Fibroblast of lung (primary cell): Measurements from ENCODE around the gene XYLT1. TPM values are rescaled to one million over a fixed set of nuclear protein-coding genes. Genes with fewer than 3 reads are reported as not detected.

Experiments used
- DNase-seq, 2 donors: peaks; one replicate each; pipeline versions ENCODE4 v3.0.0 to v3.0.0-alpha.2; 2010; ENCODE audit warnings: low read depth in 2 of 2
- H2AFZ ChIP-seq: 2 replicates; pipeline ENCODE4 v1.5.1; 2012; ENCODE audit warnings: low read length, control low read depth, inconsistent platforms
- H3K27ac ChIP-seq: 2 replicates; pipeline ENCODE4 v1.5.1; 2011; ENCODE audit warnings: low read length, control low read depth; ENCODE audit not compliant: insufficient read depth
- H3K27me3 ChIP-seq: 2 replicates; pipeline ENCODE4 v1.5.1; 2011; ENCODE audit warnings: mild to moderate bottlenecking, low read length; ENCODE audit not compliant: control insufficient read depth, insufficient read depth
- H3K36me3 ChIP-seq: 2 replicates; pipeline ENCODE4 v1.5.1; 2011; ENCODE audit warnings: low read length; ENCODE audit not compliant: control insufficient read depth, insufficient read depth
- H3K4me1 ChIP-seq: 2 replicates; pipeline ENCODE4 v1.5.1; 2011; ENCODE audit warnings: low read length; ENCODE audit not compliant: control insufficient read depth, insufficient read depth; ENCODE audit errors: extremely low read depth
- H3K4me2 ChIP-seq: 2 replicates; pipeline ENCODE4 v1.5.1; 2011; ENCODE audit warnings: low read length, control low read depth; ENCODE audit not compliant: insufficient read depth; ENCODE audit errors: extremely low read depth
- H3K4me3 ChIP-seq, 4 experiments: fragments of 200-600 bp in 1 of 4; sonication (generic) in 1 of 4; replicated peaks in 1 of 4; 2 replicates each; pipeline ENCODE4 v1.5.1; 2011 to 2016; ENCODE audit warnings: low read length in 4 of 4, low read depth in 3 of 4, mild to moderate bottlenecking in 3 of 4, control low read depth in 2 of 4, inconsistent platforms in 1 of 4, mixed read lengths in 1 of 4; ENCODE audit not compliant: insufficient read depth in 1 of 4; ENCODE audit errors: control extremely low read depth in 1 of 4
- H3K79me2 ChIP-seq: 2 replicates; pipeline ENCODE4 v1.5.1; 2012; ENCODE audit warnings: mild to moderate bottlenecking, low read length, inconsistent platforms; ENCODE audit not compliant: control insufficient read depth, insufficient read depth
- H3K9ac ChIP-seq: 2 replicates; pipeline ENCODE4 v1.5.1; 2011; ENCODE audit warnings: mild to moderate bottlenecking, low read length, control low read depth; ENCODE audit not compliant: insufficient read depth
- H3K9me3 ChIP-seq: 2 replicates; pipeline ENCODE4 v1.5.1; 2012; ENCODE audit warnings: low read depth, low read length; ENCODE audit not compliant: control insufficient read depth, insufficient read depth
- H4K20me1 ChIP-seq: 2 replicates; pipeline ENCODE4 v1.5.1; 2011; ENCODE audit warnings: low read length; ENCODE audit not compliant: control insufficient read depth, insufficient read depth; ENCODE audit errors: extremely low read depth
- EZH2 ChIP-seq: IDR thresholded peaks from 2 replicates; pipeline ENCODE4 v1.5.1; 2012; ENCODE audit warnings: low read length, control low read depth, mild to moderate bottlenecking; ENCODE audit errors: missing control alignments
- polyA plus RNA-seq, 2 donors: library from polyadenylated mRNA; depleted of rRNA in 1 of 2; stranded (reverse) in 1 of 2; unstranded in 1 of 2; fragments of >200 nt; gene quantifications; 2 replicates each; pipeline ENCODE4 v1.2.1, GENCODE V29; 2011 to 2012; ENCODE audit warnings: missing spikeins in 1 of 2
- total RNA-seq: library from RNA; depleted of rRNA; stranded (reverse); fragments of >200 nt; gene quantifications from 2 replicates; pipeline ENCODE4 v1.2.1, GENCODE V29; 2014
- TF ChIP-seq, protein P1 (sequence below), 2 donors: IDR thresholded peaks in 1 of 2; conservative IDR thresholded peaks in 1 of 2; 1 replicate in 1 of 2; 2 replicates in 1 of 2; pipeline ENCODE4 v1.5.1; 2011 to 2012; ENCODE audit warnings: low read length in 2 of 2, control low read depth in 1 of 2, inconsistent platforms in 1 of 2, low read depth in 1 of 2, mild to moderate bottlenecking in 1 of 2

XYLT1 gene
- total and polyA plus RNA-seq, 2 donors (not counting 1 experiment from before 2014, with no cell fraction given), result 9.3 to 21.8 TPM

- Histone ChIP-seq H3K4me2 (no peak overlapping the region), H3K27me3 (no peaks in the 10 kb centered on the region), H3K36me3 (no peaks in the 10 kb centered on the region), H3K9ac (no peak overlapping the region), H3K9me3 (no peaks in the 10 kb centered on the region), H3K4me3 (no peak overlapping the region), H3K27ac (no peak overlapping the region), H3K4me1 (peaks cover 8% of the 10 kb centered on the region), H3K79me2 (no peaks in the 10 kb centered on the region), H4K20me1 (no peaks in the 10 kb centered on the region), H2AFZ (no peak overlapping the region)
- TF ChIP-seq, protein P1, sequence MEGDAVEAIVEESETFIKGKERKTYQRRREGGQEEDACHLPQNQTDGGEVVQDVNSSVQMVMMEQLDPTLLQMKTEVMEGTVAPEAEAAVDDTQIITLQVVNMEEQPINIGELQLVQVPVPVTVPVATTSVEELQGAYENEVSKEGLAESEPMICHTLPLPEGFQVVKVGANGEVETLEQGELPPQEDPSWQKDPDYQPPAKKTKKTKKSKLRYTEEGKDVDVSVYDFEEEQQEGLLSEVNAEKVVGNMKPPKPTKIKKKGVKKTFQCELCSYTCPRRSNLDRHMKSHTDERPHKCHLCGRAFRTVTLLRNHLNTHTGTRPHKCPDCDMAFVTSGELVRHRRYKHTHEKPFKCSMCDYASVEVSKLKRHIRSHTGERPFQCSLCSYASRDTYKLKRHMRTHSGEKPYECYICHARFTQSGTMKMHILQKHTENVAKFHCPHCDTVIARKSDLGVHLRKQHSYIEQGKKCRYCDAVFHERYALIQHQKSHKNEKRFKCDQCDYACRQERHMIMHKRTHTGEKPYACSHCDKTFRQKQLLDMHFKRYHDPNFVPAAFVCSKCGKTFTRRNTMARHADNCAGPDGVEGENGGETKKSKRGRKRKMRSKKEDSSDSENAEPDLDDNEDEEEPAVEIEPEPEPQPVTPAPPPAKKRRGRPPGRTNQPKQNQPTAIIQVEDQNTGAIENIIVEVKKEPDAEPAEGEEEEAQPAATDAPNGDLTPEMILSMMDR (conservative IDR thresholded peaks at IDR 0.05 in 1 of 2, IDR thresholded peaks at IDR 0.05 in 1 of 2; ENCODE audit: low read depth in 1 of 2, low read length in 2 of 2), result peak in 1 of 2 donors; percentile 41
- TF ChIP-seq EZH2, result no peak
- peak; percentile 65 to 85 for DNase-seq
Measured at GRCh38 chr16:17367923-17368322, 102.8 kb downstream of the XYLT1 start.

DNA sequence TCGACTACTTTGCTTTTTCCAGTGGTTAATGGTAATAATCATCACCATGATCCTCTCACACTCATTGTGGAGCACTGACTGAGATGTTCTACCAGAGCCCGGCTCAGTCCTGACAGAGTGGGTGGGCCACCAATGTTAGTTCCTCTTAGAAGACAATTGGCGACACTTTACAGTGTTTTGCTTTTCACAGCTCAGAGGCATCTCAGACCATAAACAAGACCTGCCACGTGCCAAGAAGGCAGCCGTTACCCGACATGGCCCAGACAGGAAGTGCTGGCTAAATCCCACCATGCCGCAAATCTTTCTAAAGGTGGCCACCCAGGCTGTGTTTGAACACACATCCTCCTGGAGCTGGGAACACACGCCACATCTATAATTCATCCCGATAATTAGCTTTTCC lies 103.7 kb downstream of the XYLT1 start:
- H3K4me2 ChIP-seq, result no peak overlapping the region
- H3K9me3 ChIP-seq, result no peaks in the 10 kb centered on the region
- no peaks in the 10 kb centered on the region for H3K36me3 ChIP-seq
- TF ChIP-seq, protein P1 (conservative IDR thresholded peaks at IDR 0.05 in 1 of 2, IDR thresholded peaks at IDR 0.05 in 1 of 2; ENCODE audit: low read depth in 1 of 2, low read length in 2 of 2), result no peak
- no peak for TF ChIP-seq EZH2
- H3K79me2 ChIP-seq, result no peaks in the 10 kb centered on the region
- DNase-seq, result no peak
- H2AFZ ChIP-seq, result no peak overlapping the region
- no peaks in the 10 kb centered on the region for H3K27me3 ChIP-seq
- H4K20me1 ChIP-seq, result no peaks in the 10 kb centered on the region
- peaks cover 8% of the 10 kb centered on the region for H3K4me1 ChIP-seq
- H3K9ac ChIP-seq, result no peak overlapping the region
- no peak overlapping the region for H3K4me3 ChIP-seq
- H3K27ac ChIP-seq, result no peak overlapping the region

- Histone ChIP-seq H4K20me1 (no peaks in the 10 kb centered on the region), H3K79me2 (no peaks in the 10 kb centered on the region), H3K9ac (no peak overlapping the region), H3K4me1 (peaks cover 8% of the 10 kb centered on the region), H3K27ac (no peak overlapping the region), H2AFZ (no peak overlapping the region), H3K36me3 (no peaks in the 10 kb centered on the region), H3K9me3 (no peaks in the 10 kb centered on the region), H3K27me3 (no peaks in the 10 kb centered on the region), H3K4me2 (no peak overlapping the region), H3K4me3 (no peak overlapping the region)
- no peak for TF ChIP-seq EZH2
- TF ChIP-seq, protein P1 (conservative IDR thresholded peaks at IDR 0.05 in 1 of 2, IDR thresholded peaks at IDR 0.05 in 1 of 2; ENCODE audit: low read depth in 1 of 2, low read length in 2 of 2), result no peak
- DNase-seq, result no peak
Measured at GRCh38 chr16:17366299-17366961, 104.3 kb downstream of the XYLT1 start.
